Activated naive CD8-positive, alpha-beta T cell treated with anti-CD3 and anti-CD28 coated beads, Interleukin-2, amount 50 U/mL, for 16 hours (primary cell): ENCODE measurements around the gene GDPD5.
"Not testable (repeated sequence)": the region's sequence is repeated elsewhere in the genome, so short reads cannot be mapped to it uniquely, and the experiment has no call there.

Experiments used
- DNase-seq: peaks from one replicate; pipeline ENCODE4 v3.0.0-alpha.2; 2020; ENCODE audit warnings: low read depth, low spot score

Gene GDPD5

GRCh38 chr11:75429902-75430713 lies 95.6 kb downstream of the GDPD5 start:
- DNase-seq: peak; percentile 18

GRCh38 chr11:75429641-75429901 lies 96.2 kb downstream of the GDPD5 start:
- no peak for DNase-seq

- no peak for DNase-seq
Measured at GRCh38 chr11:75428989-75429640, 96.6 kb downstream of the GDPD5 start.

GRCh38 chr11:75428281-75428724 lies 97.4 kb downstream of the GDPD5 start:
- DNase-seq: peak; percentile 26

GRCh38 chr11:75427181-75427580 lies 98.6 kb downstream of the GDPD5 start:
- DNase-seq: no peak

- no peak for DNase-seq
Measured at GRCh38 chr11:75426720-75427086, 99.0 kb downstream of the GDPD5 start.

- no peak for DNase-seq
Measured at GRCh38 chr11:75425422-75425821, 100.3 kb downstream of the GDPD5 start.

GRCh38 chr11:75424396-75424795 lies 101.3 kb downstream of the GDPD5 start:
- DNase-seq: no peak

- DNase-seq: no peak
Measured at GRCh38 chr11:75423721-75424120, 102.0 kb downstream of the GDPD5 start.

GRCh38 chr11:75422248-75423231 lies 103.2 kb downstream of the GDPD5 start:
- no peak for DNase-seq

- no peak for DNase-seq
Measured at GRCh38 chr11:75421902-75422247, 103.9 kb downstream of the GDPD5 start.

- DNase-seq: no peak
Measured at GRCh38 chr11:75421035-75421602, 104.6 kb downstream of the GDPD5 start.

- DNase-seq: no peak
Measured at GRCh38 chr11:75420224-75421034, 105.3 kb downstream of the GDPD5 start.

- no peak for DNase-seq
Measured at GRCh38 chr11:75413864-75414263, 111.9 kb downstream of the GDPD5 start.

GRCh38 chr11:75413146-75413545 lies 112.6 kb downstream of the GDPD5 start:
- DNase-seq: not testable (repeated sequence)

- not testable (repeated sequence) for DNase-seq
Measured at GRCh38 chr11:75409971-75410370, 115.8 kb downstream of the GDPD5 start.

- no peak for DNase-seq
Measured at GRCh38 chr11:75408957-75409219, 116.9 kb downstream of the GDPD5 start.

- no peak for DNase-seq
Measured at GRCh38 chr11:75406338-75406777, 119.4 kb downstream of the GDPD5 start.

- DNase-seq: no peak
Measured at GRCh38 chr11:75403983-75404658, 121.6 kb downstream of the GDPD5 start.

- DNase-seq: no peak
Measured at GRCh38 chr11:75403037-75403436, 122.7 kb downstream of the GDPD5 start.
